Measurements from ENCODE around the gene DIDO1. TPM values are rescaled to one million over a fixed set of nuclear protein-coding genes. Genes with fewer than 3 reads are reported as not detected.

Gene DIDO1
- total RNA-seq, 4 donors from 2014 or later: 68.3 to 135 (median 88.0) TPM

GRCh38 chr20:62944184-62944583 is 17.9 kb upstream of the DIDO1 start:
- intact Hi-C loops (cut with DNase I; ENCODE audit: low total_unique reads): no loop called here
- Histone ChIP-seq H3K27ac (no peak overlapping the region), H3K36me3 (peaks cover 0 to 43% (median 21%) of the 10 kb centered on the region in 4 donors), H3K4me3 (no peak overlapping the region), H3K9me3 (no peaks in the 10 kb centered on the region), H3K27me3 (no peaks in the 10 kb centered on the region), H3K4me1 (peaks cover 7 to 20% (median 14%) of the 10 kb centered on the region in 4 donors)
- in situ Hi-C loops (cut with MboI; ENCODE audit: low pct_ligation_motif_present in 1 of 4, low pct_unique_long_range_greater_than_20kb in 1 of 4, low sequenced_read_pairs in 3 of 4): no loop called here
- no peak for DNase-seq
- WGBS, 2 donors (ENCODE audit: low coverage in 1 of 2): 83 to 100% methylated on average over 2 to 8 of the region's 8 CpGs
- TF ChIP-seq POLR2A (IDR thresholded peaks at IDR 0.05): no peak

- no peak overlapping the region for H3K27ac ChIP-seq
- WGBS, 2 donors (ENCODE audit: low coverage in 1 of 2): 92 to 100% methylated on average over 1 to 14 of the region's 14 CpGs
- H3K9me3 ChIP-seq: no peaks in the 10 kb centered on the region
- DNase-seq: no peak
- H3K27me3 ChIP-seq: no peaks in the 10 kb centered on the region
- H3K36me3 ChIP-seq: peaks cover 0 to 43% (median 21%) of the 10 kb centered on the region in 4 donors
- H3K4me1 ChIP-seq: peaks cover 10 to 26% (median 19%) of the 10 kb centered on the region in 4 donors
- intact Hi-C loops (cut with DNase I; ENCODE audit: low total_unique reads): no loop called here
- H3K4me3 ChIP-seq: no peak overlapping the region
- in situ Hi-C loops (cut with MboI; ENCODE audit: low pct_ligation_motif_present in 1 of 4, low pct_unique_long_range_greater_than_20kb in 1 of 4, low sequenced_read_pairs in 3 of 4): no loop called here
- TF ChIP-seq CTCF (IDR thresholded peaks at IDR 0.05) (no peak), POLR2A (IDR thresholded peaks at IDR 0.05) (no peak), EP300 (IDR thresholded peaks at IDR 0.05; ENCODE audit: low read depth) (no peak), POLR2AphosphoS5 (IDR thresholded peaks at IDR 0.05) (no peak)
Observed at GRCh38 chr20:62943396-62943795, 17.1 kb upstream of the DIDO1 start.

- no peak overlapping the region for H3K27ac ChIP-seq
- H3K27me3 ChIP-seq: no peaks in the 10 kb centered on the region
- WGBS, 2 donors (ENCODE audit: low coverage in 1 of 2): 84% methylated on average over 2 of the region's 2 CpGs; no CpG with 5 or more reads in 1 of the 2 donors
- in situ Hi-C loops (cut with MboI; ENCODE audit: low pct_ligation_motif_present in 1 of 4, low pct_unique_long_range_greater_than_20kb in 1 of 4, low sequenced_read_pairs in 3 of 4) (no loop called here), intact Hi-C loops (cut with DNase I; ENCODE audit: low total_unique reads) (no loop called here)
- H3K4me3 ChIP-seq: no peak overlapping the region
- no peak for TF ChIP-seq CTCF (IDR thresholded peaks at IDR 0.05)
- TF ChIP-seq POLR2A (IDR thresholded peaks at IDR 0.05): no peak
- no peak for TF ChIP-seq POLR2AphosphoS5 (IDR thresholded peaks at IDR 0.05)
- no peak for TF ChIP-seq EP300 (IDR thresholded peaks at IDR 0.05; ENCODE audit: low read depth)
- H3K4me1 ChIP-seq: peaks cover 10 to 26% (median 19%) of the 10 kb centered on the region in 4 donors
- no peak for DNase-seq
- H3K9me3 ChIP-seq: no peaks in the 10 kb centered on the region
- H3K36me3 ChIP-seq: peaks cover 0 to 43% (median 21%) of the 10 kb centered on the region in 4 donors
Observed at GRCh38 chr20:62942456-62942855, 16.2 kb upstream of the DIDO1 start.

- TF ChIP-seq POLR2A (IDR thresholded peaks at IDR 0.05): no peak
- no peak for TF ChIP-seq CTCF (IDR thresholded peaks at IDR 0.05)
- no peak for TF ChIP-seq POLR2AphosphoS5 (IDR thresholded peaks at IDR 0.05)
- no peak for TF ChIP-seq EP300 (IDR thresholded peaks at IDR 0.05; ENCODE audit: low read depth)
- intact Hi-C loops (cut with DNase I; ENCODE audit: low total_unique reads): no loop called here
- Histone ChIP-seq H3K36me3 (peaks cover 0 to 39% (median 21%) of the 10 kb centered on the region in 4 donors), H3K27me3 (no peaks in the 10 kb centered on the region), H3K4me1 (peaks cover 11 to 28% (median 22%) of the 10 kb centered on the region in 4 donors), H3K27ac (no peak overlapping the region), H3K4me3 (no peak overlapping the region), H3K9me3 (no peaks in the 10 kb centered on the region)
- WGBS, 2 donors (ENCODE audit: low coverage in 1 of 2): 50 to 72% methylated on average over 1 of the region's 1 CpG
- in situ Hi-C loops (cut with MboI; ENCODE audit: low pct_ligation_motif_present in 1 of 4, low pct_unique_long_range_greater_than_20kb in 1 of 4, low sequenced_read_pairs in 3 of 4): no loop called here
- no peak for DNase-seq
Observed at GRCh38 chr20:62941792-62942191, 15.5 kb upstream of the DIDO1 start.

- DNase-seq: no peak
- Histone ChIP-seq H3K9me3 (no peaks in the 10 kb centered on the region), H3K4me1 (peaks cover 20 to 37% (median 31%) of the 10 kb centered on the region in 4 donors), H3K4me3 (no peak overlapping the region), H3K27me3 (no peaks in the 10 kb centered on the region), H3K36me3 (peaks cover 0 to 35% (median 16%) of the 10 kb centered on the region in 4 donors), H3K27ac (no peak overlapping the region)
- in situ Hi-C loops (cut with MboI; ENCODE audit: low pct_ligation_motif_present in 1 of 4, low pct_unique_long_range_greater_than_20kb in 1 of 4, low sequenced_read_pairs in 3 of 4): no loop called here
- intact Hi-C loops (cut with DNase I; ENCODE audit: low total_unique reads): no loop called here
- 85 to 88% methylated on average over 8 of the region's 8 CpGs for WGBS, 2 donors (ENCODE audit: low coverage in 1 of 2)
- TF ChIP-seq EP300 (IDR thresholded peaks at IDR 0.05; ENCODE audit: low read depth) (no peak), CTCF (IDR thresholded peaks at IDR 0.05) (no peak), POLR2AphosphoS5 (IDR thresholded peaks at IDR 0.05) (no peak), POLR2A (IDR thresholded peaks at IDR 0.05) (no peak)
Observed at GRCh38 chr20:62940875-62941274, 14.6 kb upstream of the DIDO1 start.
